IPS-NIHi11 (cell line): ENCODE measurements around the gene COL5A1.

Source experiments
- DNase-seq: peaks from one replicate; pipeline ENCODE4 v3.0.0; 2012; ENCODE audit warnings: mixed read lengths, low spot score

COL5A1 gene

DNA sequence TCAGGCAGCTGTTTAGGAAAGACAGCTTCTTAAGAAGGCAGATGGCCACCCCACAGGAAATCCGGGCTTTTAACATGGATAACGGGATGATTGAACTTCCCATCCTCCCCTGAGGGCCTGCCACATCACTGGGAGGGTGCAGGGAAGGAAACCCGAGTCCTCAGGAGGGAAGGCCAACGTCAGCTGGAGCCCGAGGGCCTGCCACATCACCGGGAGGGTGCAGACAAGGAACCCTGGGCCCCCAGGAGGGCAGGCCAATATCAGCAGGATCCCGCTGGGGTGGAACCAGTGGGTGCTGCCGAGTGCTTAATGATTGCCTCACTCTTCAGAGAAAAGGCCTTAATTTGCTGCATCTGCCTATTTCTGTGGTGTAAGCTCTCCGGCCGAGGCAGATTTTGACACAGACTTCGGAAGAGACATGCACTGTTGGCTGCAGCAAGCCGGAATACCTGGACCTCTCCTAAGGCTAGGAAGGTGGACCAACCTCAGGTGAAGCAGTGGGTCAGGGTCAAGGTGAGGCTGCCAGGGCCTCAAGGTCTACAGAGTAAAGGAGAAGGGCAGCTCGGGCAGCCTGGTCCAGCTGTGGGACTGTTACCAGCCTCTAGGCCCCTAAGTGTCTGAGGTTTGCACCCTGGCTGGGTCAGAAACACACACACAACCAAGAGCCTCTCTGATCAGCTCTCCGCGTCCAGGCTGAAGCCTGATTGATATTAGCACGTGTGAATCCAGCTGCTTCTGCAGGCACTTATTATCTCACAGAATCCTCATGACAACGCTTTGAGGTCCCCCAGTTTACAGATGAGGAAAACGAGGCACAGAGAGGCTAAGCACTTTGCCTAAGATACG lies 14.8 kb upstream of the COL5A1 start:
- no peak for DNase-seq

DNA sequence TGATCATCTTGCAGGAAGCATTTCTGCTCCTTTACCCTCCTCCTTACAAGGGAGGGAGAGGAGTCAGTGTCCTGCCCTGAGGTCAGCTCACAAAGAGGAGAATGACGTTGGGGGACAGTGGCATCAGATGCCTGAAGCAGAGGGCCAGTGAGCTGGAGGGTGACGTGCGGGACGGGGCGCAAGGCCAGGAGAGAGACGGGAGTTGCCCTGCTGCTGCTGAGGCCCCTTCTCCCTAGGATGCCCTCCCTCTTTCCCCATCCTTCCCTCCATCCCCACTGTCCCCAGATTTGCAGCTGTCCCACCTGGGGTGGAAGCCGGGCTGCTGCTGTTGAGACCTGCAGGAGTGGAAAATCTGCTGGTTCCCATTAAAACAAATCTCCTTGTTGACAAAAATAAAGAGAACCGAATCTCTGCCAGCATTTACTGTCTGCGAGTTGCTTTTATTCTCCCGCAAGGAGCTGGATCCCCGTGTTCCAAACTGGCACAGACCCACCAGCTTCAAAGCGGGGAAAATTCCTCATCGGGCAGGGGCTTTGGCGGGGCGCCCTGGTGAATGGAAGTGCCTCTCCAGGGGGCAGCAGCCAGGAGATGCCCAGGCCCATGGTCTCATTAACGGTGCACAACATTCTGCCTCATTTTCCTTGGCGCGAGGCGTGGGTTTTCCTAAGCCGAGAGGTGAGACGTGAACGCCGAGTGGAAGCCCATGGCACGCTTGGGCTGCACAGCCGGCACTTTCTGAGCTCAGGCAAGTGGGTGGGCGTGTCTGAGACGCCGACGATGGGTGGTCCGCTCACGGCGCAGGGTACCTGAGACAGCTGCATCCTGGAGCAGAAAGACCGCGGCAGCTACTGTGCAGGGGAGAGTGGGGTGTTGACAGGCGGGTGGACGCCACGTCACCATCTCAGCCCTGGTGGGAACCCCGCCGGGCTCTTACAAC lies 13.9 kb upstream of the COL5A1 start:
- no peak for DNase-seq

DNA sequence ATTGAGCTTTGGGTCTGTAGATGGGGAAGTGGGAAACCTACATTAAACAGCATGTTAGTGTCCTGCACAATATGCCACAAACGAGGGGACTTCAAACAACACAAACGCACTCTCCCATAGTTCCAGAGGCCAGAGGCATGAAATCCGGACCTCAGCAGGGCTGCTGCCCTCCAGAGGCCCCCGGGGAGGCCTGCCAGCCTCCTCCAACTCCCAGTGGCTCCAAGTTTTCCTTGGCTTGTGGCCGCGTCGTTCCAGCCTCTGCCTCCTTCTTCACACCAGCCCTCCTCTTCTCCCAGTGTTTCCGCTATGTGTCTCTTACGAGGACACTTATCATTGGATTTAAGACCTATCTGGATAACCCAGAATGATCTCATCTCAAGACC lies 13.3 kb upstream of the COL5A1 start:
- DNase-seq = no peak

DNA sequence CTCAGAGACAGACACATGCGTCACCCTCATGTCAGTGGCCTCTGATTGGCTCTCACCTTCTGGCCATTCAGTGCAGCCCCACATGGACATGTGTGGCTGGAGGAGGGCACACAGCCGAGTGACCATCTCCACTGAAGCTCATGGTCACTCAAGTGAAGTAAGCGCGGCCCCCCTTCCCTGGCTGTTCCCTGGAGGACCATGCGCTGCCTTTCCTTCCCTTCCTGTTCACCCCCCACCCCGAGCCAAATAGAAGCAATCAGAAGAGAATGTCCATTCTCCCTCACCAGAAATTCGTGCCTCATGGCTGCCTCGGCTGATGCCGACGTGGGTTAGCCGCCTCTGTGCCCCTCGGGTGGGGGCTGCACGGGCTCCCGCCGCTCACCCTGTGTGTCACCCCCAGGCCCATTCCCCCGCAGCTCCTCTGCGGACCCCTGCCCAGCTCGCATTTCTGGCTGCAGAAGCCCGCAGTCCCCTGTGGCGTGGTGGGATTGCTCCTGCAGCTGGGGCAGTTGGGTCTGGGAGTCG lies 12.5 kb upstream of the COL5A1 start:
- no peak for DNase-seq

DNA sequence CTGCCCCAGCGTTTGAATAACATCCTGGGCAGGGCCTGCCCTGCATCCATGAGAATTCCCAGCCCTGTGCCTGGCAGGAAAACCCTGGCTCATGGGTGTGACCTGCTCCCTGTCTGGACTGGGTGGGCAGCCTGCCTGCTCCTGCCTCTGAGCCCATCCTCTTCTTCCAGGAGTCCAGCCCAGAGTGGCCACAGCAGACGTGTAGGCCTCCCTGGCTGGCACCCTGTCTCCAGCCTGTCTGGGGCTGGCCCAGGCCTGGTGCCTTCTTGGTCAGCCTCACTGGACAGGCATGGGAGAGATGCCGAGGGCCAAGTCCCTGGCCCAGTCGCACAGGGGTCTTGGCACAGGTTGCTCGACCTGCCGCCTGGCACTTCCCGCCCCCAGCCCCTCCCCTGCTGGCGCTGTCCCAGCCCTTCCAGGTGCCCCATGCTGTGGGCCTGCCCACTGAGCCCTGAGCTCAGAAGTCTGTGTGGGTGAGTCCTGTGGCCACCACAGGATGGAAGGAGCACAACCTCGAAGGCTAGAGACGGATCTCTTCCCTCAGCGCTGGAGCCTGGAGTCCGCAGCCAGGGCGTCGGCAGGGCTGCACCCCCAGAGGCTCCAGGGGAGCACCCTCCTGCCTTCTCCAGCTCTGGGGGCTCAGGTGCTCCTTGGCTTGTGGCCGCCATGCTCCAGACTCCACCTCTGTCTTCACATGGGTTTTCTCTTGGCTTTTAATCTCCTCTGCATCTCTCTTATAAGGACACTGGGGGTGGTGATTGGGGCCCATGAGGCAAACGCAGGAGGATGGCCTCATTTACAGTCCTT lies 11.8 kb upstream of the COL5A1 start:
- DNase-seq = no peak

DNA sequence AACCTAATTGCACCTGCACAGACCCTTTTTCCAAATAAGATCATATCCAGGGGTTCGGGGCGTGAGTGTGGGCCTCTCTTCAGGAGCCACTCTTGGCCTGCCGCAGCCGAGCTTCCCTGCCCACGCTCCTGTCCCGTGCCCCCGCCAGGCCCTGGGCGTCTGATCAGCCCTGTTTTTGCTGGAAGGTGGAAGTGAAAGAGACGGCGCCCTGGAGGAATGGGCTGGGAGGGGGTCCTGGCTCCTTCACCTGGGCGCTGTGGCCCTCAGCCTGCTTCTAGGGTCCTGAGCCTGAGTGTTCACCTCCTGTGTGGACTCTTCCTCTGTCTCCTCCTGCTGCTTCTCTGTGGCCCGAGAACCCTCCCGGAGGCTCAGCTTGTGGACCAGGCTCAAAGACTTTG lies 11.2 kb upstream of the COL5A1 start:
- no peak for DNase-seq

DNA sequence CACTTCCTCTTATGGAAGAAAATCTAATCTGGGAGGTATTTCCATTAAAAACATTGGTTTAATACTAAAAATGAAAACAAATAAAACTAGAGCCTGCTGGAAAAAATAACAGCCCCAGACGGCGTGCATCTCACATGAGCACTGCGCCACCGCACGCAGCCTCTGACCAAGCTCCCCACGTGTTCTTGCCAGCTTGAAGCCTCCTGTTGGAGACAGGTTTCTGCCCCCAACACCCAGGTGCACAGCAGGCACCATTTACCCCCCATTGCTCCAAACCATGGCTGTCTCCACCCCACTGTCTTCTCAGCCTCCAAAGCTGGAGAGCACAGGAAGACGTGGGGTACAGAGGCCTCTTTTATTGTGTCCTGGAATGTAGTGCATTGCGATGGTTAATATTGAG lies 10.7 kb upstream of the COL5A1 start:
- no peak for DNase-seq

DNA sequence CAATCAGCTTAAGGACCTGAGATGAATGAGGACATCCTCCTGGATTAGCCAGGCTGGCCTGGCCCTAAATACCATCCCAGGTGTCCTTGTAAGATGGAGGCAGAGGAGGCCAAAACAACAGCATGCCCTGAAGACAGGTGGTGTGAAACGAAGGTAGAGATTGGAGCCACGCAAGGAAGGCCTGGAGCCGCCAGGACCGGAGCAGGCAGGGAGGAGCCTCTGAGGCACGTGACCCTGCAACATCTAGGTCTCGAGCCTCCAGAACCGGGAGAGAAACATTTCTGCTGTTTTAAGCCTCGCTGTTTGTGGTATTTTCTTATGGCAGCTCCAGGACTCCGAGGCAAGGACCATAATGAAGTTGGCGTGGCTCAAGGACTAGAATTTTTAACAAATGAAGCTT lies 9.7 kb upstream of the COL5A1 start:
- DNase-seq = no peak

DNA sequence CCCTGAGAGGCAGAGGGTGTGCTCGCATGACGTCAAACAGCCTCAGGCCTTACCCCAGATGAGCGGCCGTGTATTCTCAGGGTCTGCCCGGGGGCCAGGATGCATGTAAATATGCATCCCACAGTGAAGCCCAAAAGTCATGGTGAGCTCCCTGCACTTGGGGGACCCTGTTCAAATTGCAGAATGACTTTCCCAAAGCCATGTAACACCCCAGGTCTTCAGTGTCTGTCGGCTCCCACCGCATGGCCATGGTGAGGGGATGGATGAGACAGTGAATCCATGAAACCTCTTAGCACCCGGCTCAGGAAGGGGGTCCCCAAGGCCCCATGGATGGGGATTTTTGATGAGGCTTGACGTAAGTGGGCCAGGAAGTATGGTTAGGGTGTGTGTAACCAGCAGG lies 9.3 kb upstream of the COL5A1 start:
- no peak for DNase-seq

DNA sequence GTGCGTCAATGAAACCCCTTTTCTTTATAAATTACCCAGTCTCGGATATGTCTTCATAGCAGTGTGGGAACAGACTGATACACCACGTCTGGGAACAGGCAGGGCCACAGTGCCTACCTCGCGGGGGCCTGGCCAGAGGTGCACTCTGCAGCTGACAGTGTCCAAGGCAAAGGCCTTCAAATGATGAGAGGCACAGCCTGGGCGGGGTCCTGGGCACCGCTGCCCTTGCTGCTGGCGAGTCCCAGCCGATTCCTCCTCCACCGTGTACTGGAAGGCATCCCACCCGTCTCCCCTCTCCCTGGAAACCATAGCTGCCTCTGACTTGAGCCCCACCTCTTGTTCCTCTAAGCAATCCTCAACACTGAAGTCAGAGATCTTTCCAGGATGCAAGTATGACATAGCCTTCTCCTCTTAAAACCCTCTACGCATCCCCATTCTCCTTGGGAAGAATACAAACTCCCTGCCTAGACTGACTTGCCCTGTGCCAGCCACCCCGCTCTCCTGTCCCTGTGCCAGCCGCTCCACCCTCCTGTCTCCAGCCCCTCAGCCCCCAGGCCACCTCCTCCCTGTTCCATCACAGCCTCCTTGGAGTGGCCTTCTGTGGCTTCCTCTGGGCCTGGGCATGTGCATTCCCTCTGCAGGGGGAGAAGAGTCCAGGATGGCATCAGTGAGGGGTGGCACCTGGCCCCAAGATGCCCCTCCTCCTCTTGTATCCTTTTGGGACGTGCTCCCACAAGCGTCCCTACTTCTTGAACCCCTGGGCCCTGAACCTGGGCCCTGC lies 8.1 kb upstream of the COL5A1 start:
- no peak for DNase-seq

DNA sequence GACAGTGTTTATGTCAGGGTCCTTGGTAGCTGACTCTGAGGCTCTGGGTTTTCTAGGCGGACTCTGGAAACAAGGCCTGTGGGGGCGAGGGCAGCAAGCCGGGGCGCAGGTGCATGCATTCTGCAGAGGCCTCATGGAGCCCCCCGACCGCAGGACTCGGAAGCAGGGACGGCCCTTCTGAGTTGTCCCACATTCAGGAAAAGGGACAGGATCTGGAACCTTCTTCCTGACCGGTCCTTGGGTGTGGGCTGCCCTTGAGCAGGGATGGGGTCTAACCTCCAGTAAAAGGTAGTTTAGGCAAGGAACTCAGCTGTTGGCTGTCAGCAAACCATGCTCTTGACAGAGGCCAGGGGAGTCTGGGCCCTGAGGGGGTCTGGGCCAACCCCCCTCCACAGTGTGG lies 7.4 kb upstream of the COL5A1 start:
- DNase-seq = no peak

DNA sequence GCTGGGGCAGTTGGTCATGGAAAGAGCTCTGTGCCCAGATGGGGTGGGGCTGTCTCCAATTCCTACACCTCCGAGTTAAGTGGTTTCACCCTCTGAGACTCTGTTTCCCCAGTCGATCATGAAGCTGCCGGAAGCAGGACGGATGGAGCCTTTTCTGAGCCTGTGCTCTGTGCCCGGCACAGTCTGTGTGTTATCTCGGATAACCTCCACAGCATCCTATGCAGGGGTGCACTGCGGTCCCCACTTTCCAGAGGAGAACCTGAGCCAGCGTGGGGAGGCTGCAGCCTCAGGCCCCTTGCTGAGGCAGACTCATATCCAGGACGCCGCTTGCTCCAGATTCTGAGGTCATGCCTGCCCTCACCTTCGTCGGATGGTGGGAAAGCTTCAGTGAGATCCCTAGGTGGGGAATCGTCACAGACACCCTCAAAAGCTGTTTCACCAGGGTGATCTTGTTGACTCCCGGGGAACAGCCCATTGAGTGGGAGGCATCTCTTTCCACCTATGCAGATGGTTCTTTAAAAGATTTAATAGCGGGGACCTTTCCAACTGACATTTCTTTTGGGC lies 6.9 kb upstream of the COL5A1 start:
- DNase-seq = no peak

DNA sequence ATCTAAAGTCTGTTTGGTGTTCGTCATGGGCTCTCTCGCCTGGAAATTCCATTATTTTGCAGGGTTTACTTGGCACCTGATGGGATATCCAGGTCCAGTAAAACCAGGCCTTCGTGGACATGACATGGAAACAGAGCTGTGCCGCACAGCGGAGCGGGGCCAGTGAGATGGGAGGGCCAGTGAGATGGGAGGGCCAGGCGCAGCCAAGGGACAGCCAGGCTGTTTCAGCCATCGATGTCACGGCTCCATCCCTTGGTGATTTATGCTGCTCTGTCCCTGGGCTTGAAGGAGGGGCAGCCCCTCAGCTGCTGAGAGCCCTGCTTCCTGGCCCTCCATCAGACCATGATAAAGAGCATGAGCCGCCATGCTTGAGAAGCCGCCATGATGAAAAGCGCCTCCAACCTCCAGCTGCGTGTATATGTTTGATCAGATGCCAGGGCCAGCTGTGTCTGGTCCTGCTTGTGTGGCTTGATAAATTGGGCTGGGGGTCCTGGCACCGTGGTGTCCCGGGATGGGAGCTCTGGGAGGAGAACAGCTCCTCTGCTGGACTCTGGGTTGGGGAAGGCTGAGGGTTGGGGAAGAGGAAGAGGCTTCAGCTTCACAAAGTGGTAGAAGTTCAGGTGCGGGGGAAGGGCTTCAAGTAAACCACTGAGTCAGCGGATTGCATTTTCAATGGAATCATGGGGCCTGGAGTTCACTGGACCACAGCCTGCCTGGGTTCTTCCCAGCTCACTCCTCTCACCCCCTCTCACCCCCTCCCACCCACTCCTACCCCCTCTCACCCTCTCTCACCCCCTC lies 6.1 kb upstream of the COL5A1 start:
- DNase-seq = no peak

DNA sequence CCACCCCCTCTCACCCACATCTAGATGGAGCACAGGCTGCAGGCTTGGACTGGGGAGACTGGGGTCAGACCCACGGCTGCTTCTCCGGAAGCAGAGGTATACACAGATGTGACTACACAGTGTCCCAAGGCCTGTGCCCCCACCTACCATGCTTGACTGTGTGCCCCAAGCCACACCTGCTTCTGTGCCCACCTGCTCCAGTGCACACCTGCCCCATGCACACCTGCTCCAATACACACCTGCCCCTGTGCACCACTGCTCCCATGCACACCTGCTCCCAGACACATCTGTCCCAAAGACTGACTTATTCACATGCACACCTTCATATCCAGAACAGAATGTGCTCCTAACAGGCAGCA lies 5.5 kb upstream of the COL5A1 start:
- DNase-seq = no peak

DNA sequence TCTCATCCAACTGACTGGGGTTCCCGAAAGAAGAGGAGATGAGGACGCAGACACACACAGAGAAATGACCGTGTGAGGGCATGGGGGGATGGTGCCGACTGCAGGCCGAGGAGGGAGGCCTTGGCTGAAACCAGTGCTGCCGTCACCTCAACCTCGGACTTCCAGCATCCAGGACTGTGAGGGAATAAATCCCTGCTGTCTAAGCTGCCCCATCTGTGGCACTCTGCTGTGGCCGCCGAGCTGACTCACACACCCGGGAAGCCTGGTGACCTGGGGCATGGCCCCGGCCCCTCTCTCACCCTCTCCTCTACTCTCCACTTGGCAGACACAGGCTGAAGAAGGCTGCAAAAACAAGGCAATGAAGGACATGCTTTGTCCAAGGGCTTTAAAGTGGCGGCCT lies 4.4 kb upstream of the COL5A1 start:
- no peak for DNase-seq

DNA sequence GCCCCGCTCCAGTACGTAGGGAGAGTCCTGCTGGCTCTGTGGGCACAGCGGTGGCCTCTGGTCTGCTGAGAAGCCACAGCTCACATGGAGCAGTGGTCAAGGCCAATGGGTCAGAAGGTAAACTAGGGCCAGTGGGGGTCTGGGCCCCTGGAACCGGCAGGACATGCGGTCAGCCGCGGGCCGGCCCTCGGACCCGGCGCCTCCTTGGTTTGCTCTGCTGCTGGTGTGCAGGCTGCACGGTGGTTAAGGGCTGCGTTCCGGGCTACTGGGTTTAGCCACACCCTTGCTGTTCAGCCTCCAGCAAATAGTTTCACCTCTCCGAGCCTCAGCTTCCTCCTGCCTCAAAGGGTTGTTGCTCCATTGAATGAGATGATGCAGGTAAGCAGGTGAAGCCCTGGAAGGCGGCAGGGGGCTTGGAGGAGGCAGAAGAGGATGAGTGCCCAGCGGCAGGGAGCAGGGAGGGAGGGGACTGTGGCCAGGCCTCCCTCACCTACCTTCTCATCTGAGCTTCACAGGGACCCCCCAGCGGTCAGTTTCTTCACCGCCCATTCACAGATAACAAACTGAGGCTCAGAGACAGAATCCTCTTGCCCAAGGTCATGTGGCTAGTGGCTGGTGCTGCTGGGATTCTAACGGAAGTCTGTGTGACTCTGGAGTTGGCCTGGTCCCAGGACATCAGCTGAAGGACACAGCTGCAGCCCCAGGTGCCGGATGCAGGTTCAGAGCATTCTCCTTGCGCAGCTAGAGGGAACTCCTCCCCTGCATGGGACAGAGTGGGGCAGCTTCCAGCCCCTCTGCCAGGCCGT lies 3.7 kb upstream of the COL5A1 start:
- no peak for DNase-seq

DNA sequence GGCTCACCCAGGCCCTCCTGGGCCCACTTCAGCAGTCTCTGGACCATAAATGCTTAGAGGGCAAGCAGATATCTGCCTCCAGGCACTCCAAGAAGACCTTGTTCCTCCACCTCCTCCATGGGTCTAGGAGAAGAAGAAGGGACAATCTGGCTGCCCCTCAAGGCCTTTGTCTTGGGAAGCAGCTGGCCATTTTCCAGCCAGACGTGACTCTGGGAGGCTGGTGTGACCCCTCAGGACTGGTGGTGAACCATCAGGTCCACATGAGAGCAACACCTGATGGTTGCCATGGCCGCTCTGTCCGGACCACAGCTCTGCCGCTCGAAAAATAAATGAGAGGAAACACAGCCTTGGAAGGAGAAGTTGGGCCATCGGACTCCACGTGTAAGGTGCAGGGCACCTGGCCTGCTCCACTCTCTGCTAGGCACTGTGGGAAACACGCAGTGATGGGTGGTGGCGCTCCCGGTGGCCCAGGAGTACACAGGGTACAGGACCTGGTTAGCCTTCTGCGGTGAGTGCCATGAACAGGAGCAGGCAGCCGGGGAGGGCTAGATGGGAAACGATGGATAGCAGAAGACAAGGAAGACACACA lies 3.0 kb upstream of the COL5A1 start:
- no peak for DNase-seq

DNA sequence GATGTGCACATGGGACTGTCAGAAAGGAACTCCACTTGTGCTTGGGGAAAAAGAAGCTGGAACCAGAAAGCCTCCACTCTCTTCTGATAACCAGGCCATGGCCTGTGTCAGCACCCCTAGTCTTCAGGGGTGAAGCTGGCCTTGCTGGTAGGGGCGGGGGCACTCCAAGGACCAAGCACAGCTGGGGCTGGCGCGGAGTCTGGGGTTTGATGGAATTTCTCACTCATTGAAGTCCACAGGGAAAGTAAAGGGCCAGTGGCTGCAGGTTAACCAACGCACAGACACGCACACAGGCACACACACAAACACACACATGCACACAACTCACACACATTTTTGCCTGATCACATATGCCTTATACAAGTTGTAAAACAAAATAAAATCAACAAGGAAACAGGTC lies 1.6 kb upstream of the COL5A1 start:
- no peak for DNase-seq
